GM12878 (cell line): ENCODE measurements around the gene PIGN. TPM values are rescaled to one million over a fixed set of nuclear protein-coding genes. Genes with fewer than 3 reads are reported as not detected.

ENCODE experiments used
- BHLHE40 ChIP-seq, 2 experiments: fragments of 450-650 bp in 1 of 2; IDR thresholded peaks; 2 replicates each; pipeline ENCODE4 v1.6.1; 2011 to 2017; ENCODE audit warnings: low read depth in 2 of 2, borderline replicate concordance in 1 of 2, improper control_type of control experiment in 1 of 2, low read length in 1 of 2, mild to moderate bottlenecking in 1 of 2
- CBX5 ChIP-seq: sonication (generic); IDR thresholded peaks from 2 replicates; pipeline ENCODE4 v1.6.1; 2016; ENCODE audit warnings: low read depth, moderate library complexity, mild to moderate bottlenecking, inconsistent platforms
- CHD4 ChIP-seq: fragments of 200-600 bp; sonication (generic); IDR thresholded peaks from 2 replicates; pipeline ENCODE4 v1.6.1; 2016; ENCODE audit warnings: mild to moderate bottlenecking
- CTCF ChIP-seq, 3 experiments: IDR thresholded peaks in 2 of 3; conservative IDR thresholded peaks in 1 of 3; 2 replicates each; pipeline ENCODE4 v1.5.1; 2011; ENCODE audit warnings: low read depth in 3 of 3, low read length in 3 of 3, mild to moderate bottlenecking in 3 of 3, control low read depth in 2 of 3, moderate library complexity in 2 of 3, inconsistent platforms in 1 of 3, mixed read lengths in 1 of 3; ENCODE audit not compliant: control insufficient read depth in 2 of 3, insufficient read depth in 1 of 3; ENCODE audit errors: extremely low read depth in 1 of 3
- IRF5 ChIP-seq: fragments of 450-650 bp; IDR thresholded peaks from 2 replicates; pipeline ENCODE4 v1.6.1; 2017; ENCODE audit warnings: borderline replicate concordance
- MEF2A ChIP-seq: IDR thresholded peaks from 2 replicates; pipeline ENCODE4 v1.6.1; 2011; ENCODE audit warnings: low read depth, mild to moderate bottlenecking, low read length, moderate library complexity; ENCODE audit not compliant: insufficient read depth
- NBN ChIP-seq: fragments of 450-650 bp; IDR thresholded peaks from 2 replicates; pipeline ENCODE4 v1.6.1; 2016
- NFXL1 ChIP-seq: fragments of 450-650 bp; IDR thresholded peaks from 2 replicates; pipeline ENCODE4 v1.6.1; 2017; ENCODE audit warnings: antibody characterized with exemption, mild to moderate bottlenecking, borderline replicate concordance
- NFYA ChIP-seq: IDR thresholded peaks from 2 replicates; pipeline ENCODE4 v1.6.1; 2011; ENCODE audit warnings: low read depth, mild to moderate bottlenecking, low read length, improper control_type of control experiment, borderline replicate concordance
- RAD21 ChIP-seq: IDR thresholded peaks from 2 replicates; pipeline ENCODE4 v1.6.1; 2011; ENCODE audit warnings: mild to moderate bottlenecking, low read depth, low read length, moderate library complexity; ENCODE audit not compliant: insufficient read depth
- RB1 ChIP-seq: fragments of 450-650 bp; formaldehyde crosslinking; IDR thresholded peaks from 2 replicates; pipeline ENCODE4 v1.6.1; 2017; ENCODE audit warnings: mild to moderate bottlenecking, borderline replicate concordance
- RELB ChIP-seq: fragments of 450-650 bp; IDR thresholded peaks from 2 replicates; pipeline ENCODE4 v1.6.1; 2017; ENCODE audit warnings: low read depth, mild to moderate bottlenecking, moderate library complexity
- SMC3 ChIP-seq: IDR thresholded peaks from 2 replicates; pipeline ENCODE4 v1.6.1; 2011; ENCODE audit warnings: low read length, improper control_type of control experiment, borderline replicate concordance
- SUPT20H ChIP-seq: IDR thresholded peaks from 2 replicates; pipeline ENCODE4 v1.6.1; 2011; ENCODE audit warnings: low read depth, mild to moderate bottlenecking, low read length, moderate library complexity, borderline replicate concordance; ENCODE audit not compliant: control insufficient read depth
- SUZ12 ChIP-seq: fragments of 200-600 bp; sonication (generic); IDR thresholded peaks from one replicate; pipeline ENCODE4 v1.6.1; 2018; ENCODE audit warnings: antibody characterized with exemption, mild to moderate bottlenecking; ENCODE audit not compliant: unreplicated experiment
- ZBTB33 ChIP-seq: fragments of 450-650 bp; IDR thresholded peaks from 2 replicates; pipeline ENCODE4 v1.6.1; 2017; ENCODE audit warnings: mild to moderate bottlenecking
- polyA plus RNA-seq, 11 experiments: library from polyadenylated mRNA; depleted of rRNA in 4 of 11; unstranded in 6 of 11; stranded (reverse) in 5 of 11; fragments of >200 nt; fragmentation: Nextera tagmentation in 4 of 11; fragmentation: Illumina TruSeq in 1 of 11; extraction: Ambion mirVana in 4 of 11; extraction: Trizol in 1 of 11; gene quantifications; 1 replicate in 1 of 11; 2 replicates in 10 of 11; pipeline versions ENCODE4 v1.2.1 to v1.2.3, GENCODE V29; 2011 to 2016; ENCODE audit warnings: inconsistent platforms in 2 of 11, missing spikeins in 2 of 11, low read depth in 1 of 11
- total RNA-seq, 4 experiments: library from RNA; depleted of rRNA in 3 of 4; stranded (reverse); fragments of >200 nt in 3 of 4; fragmentation: Illumina TruSeq in 1 of 4; extraction: Trizol in 1 of 4; gene quantifications; 2 replicates each; pipeline versions ENCODE4 v1.2.1 to v1.2.3, GENCODE V29; 2013 to 2021
- TF ChIP-seq, protein P1 (sequence below): fragments of 150-350 bp; IDR thresholded peaks from 2 replicates; pipeline ENCODE4 v1.6.1; 2014; ENCODE audit warnings: mild to moderate bottlenecking, low read depth, low read length
- TF ChIP-seq, protein P2 (sequence below): fragments of 450-650 bp; IDR thresholded peaks from 2 replicates; pipeline ENCODE4 v1.6.1; 2018; ENCODE audit warnings: mild to moderate bottlenecking, low read depth, moderate library complexity; ENCODE audit not compliant: partially characterized antibody

The PIGN gene
- total and polyA plus RNA-seq, 10 of the 15 experiments (the other 5 are each of a cell fraction or from before 2014, with no cell fraction given): 6.9 to 25.4 (median 18.7) TPM

GRCh38 chr18:62131301-62131909 lies 55.5 kb downstream of the PIGN start (continued):
- TF ChIP-seq IRF5 (no peak), CHD4 (no peak), NBN (no peak), SUPT20H (no peak), CBX5 (no peak), NFYA (no peak), BHLHE40 (IDR thresholded peaks at IDR 0.05; ENCODE audit: borderline replicate concordance in 1 of 2, low read depth in 2 of 2, low read length in 1 of 2) (no peak), RELB (no peak), SUZ12 (no peak), NFXL1 (no peak), RB1 (no peak), CTCF (IDR thresholded peaks at IDR 0.05 in 2 of 3, conservative IDR thresholded peaks at IDR 0.05 in 1 of 3; ENCODE audit: control insufficient read depth in 2 of 3, extremely low read depth in 1 of 3, insufficient read depth in 1 of 3, low read depth in 3 of 3, low read length in 3 of 3) (peak; percentile 83 to 92 (median 86)), ZBTB33 (no peak), MEF2A (no peak), SMC3 (peak; percentile 88), RAD21 (peak; percentile 99)
- TF ChIP-seq, protein P1, sequence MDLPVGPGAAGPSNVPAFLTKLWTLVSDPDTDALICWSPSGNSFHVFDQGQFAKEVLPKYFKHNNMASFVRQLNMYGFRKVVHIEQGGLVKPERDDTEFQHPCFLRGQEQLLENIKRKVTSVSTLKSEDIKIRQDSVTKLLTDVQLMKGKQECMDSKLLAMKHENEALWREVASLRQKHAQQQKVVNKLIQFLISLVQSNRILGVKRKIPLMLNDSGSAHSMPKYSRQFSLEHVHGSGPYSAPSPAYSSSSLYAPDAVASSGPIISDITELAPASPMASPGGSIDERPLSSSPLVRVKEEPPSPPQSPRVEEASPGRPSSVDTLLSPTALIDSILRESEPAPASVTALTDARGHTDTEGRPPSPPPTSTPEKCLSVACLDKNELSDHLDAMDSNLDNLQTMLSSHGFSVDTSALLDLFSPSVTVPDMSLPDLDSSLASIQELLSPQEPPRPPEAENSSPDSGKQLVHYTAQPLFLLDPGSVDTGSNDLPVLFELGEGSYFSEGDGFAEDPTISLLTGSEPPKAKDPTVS: no peak
- TF ChIP-seq, protein P2, sequence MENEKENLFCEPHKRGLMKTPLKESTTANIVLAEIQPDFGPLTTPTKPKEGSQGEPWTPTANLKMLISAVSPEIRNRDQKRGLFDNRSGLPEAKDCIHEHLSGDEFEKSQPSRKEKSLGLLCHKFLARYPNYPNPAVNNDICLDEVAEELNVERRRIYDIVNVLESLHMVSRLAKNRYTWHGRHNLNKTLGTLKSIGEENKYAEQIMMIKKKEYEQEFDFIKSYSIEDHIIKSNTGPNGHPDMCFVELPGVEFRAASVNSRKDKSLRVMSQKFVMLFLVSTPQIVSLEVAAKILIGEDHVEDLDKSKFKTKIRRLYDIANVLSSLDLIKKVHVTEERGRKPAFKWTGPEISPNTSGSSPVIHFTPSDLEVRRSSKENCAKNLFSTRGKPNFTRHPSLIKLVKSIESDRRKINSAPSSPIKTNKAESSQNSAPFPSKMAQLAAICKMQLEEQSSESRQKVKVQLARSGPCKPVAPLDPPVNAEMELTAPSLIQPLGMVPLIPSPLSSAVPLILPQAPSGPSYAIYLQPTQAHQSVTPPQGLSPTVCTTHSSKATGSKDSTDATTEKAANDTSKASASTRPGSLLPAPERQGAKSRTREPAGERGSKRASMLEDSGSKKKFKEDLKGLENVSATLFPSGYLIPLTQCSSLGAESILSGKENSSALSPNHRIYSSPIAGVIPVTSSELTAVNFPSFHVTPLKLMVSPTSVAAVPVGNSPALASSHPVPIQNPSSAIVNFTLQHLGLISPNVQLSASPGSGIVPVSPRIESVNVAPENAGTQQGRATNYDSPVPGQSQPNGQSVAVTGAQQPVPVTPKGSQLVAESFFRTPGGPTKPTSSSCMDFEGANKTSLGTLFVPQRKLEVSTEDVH: no peak
